ENCODE data around the gene LTBP3. TPM values are rescaled to one million over a fixed set of nuclear protein-coding genes. Genes with fewer than 3 reads are reported as not detected.

The LTBP3 gene
- total and polyA plus RNA-seq, 2 of the 13 experiments (the other 11 are each of a cell fraction or from before 2014, with no cell fraction given): 12.2 to 68.1 TPM

DNA sequence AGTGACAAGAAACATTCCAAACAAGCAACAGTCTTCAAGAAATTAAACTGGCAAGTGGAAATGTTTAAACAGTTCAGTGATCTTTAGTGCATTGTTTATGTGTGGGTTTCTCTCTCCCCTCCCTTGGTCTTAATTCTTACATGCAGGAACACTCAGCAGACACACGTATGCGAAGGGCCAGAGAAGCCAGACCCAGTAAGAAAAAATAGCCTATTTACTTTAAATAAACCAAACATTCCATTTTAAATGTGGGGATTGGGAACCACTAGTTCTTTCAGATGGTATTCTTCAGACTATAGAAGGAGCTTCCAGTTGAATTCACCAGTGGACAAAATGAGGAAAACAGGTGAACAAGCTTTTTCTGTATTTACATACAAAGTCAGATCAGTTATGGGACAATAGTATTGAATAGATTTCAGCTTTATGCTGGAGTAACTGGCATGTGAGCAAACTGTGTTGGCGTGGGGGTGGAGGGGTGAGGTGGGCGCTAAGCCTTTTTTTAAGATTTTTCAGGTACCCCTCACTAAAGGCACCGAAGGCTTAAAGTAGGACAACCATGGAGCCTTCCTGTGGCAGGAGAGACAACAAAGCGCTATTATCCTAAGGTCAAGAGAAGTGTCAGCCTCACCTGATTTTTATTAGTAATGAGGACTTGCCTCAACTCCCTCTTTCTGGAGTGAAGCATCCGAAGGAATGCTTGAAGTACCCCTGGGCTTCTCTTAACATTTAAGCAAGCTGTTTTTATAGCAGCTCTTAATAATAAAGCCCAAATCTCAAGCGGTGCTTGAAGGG lies 53.3 kb downstream of the LTBP3 start (continued):
- TF ChIP-seq ZNF572 (CRISPR knock-in tag; IDR thresholded peaks at IDR 0.05) (no peak), GATA4 (IDR thresholded peaks at IDR 0.05; ENCODE audit: borderline replicate concordance, low read depth) (no peak), PHB2 (IDR thresholded peaks at IDR 0.05; ENCODE audit: partially characterized antibody) (no peak), CCAR2 (optimal IDR thresholded peaks at IDR 0.05; ENCODE audit: low read depth, low read length) (no peak)
- TF ChIP-seq, protein P1, sequence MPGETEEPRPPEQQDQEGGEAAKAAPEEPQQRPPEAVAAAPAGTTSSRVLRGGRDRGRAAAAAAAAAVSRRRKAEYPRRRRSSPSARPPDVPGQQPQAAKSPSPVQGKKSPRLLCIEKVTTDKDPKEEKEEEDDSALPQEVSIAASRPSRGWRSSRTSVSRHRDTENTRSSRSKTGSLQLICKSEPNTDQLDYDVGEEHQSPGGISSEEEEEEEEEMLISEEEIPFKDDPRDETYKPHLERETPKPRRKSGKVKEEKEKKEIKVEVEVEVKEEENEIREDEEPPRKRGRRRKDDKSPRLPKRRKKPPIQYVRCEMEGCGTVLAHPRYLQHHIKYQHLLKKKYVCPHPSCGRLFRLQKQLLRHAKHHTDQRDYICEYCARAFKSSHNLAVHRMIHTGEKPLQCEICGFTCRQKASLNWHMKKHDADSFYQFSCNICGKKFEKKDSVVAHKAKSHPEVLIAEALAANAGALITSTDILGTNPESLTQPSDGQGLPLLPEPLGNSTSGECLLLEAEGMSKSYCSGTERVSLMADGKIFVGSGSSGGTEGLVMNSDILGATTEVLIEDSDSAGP (CRISPR knock-in tag; IDR thresholded peaks at IDR 0.05; ENCODE audit: borderline replicate concordance): no peak
- TF ChIP-seq, protein P2, sequence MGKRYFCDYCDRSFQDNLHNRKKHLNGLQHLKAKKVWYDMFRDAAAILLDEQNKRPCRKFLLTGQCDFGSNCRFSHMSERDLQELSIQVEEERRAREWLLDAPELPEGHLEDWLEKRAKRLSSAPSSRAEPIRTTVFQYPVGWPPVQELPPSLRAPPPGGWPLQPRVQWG (CRISPR knock-in tag; IDR thresholded peaks at IDR 0.05; ENCODE audit: borderline replicate concordance, low read depth): no peak
- TF ChIP-seq, protein P3, sequence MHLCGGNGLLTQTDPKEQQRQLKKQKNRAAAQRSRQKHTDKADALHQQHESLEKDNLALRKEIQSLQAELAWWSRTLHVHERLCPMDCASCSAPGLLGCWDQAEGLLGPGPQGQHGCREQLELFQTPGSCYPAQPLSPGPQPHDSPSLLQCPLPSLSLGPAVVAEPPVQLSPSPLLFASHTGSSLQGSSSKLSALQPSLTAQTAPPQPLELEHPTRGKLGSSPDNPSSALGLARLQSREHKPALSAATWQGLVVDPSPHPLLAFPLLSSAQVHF (CRISPR knock-in tag; IDR thresholded peaks at IDR 0.05): no peak
